Activated CD8-positive, alpha-beta memory T cell treated with anti-CD3 and anti-CD28 coated beads for 4 hours (primary cell): ENCODE measurements around the gene LPCAT4.
A peak's percentile ranks its signal among the peaks of the same experiment; 100 is the strongest.

ENCODE experiments used
- DNase-seq, 2 donors: peaks; one replicate each; pipeline ENCODE4 v3.0.0-alpha.2; 2020; ENCODE audit warnings: low read depth in 2 of 2

The LPCAT4 gene

DNA sequence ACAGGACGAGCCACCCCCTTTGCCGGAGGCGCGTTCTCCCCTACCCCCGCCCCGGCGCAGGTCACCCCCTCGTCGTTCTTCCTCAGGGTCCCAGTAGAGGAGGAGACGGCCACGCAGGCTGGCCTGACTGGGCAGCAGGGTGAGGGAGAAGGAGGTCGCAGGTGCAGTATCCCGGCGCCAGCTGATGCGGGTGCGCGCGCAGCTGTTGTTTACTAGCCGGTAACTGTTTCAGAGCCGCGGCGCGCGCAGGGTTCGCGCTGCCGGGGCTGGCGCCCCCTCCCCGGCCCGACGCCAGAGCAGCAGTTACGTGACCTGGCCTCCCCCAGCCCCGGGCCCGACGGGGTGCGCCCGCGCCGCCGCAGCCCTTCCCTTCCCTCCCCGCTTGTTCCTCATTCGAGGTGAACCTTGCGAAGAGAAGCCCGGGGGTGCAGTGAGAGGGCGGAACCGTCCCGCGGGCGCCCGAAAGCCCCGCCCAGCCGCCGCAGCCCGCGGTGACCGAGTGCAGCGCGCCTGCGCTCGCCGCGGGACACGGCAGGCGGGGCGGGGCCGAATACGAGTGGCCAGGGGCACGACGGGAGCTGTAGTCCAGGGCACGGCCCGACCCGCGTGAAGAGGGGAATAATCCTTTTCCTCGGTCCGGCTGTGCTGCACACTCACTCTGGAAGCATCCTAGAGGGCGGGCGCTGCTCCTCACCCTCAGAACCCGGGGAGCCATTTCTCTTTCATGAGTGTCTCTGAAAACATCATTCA, 29.3 kb downstream of the LPCAT4 start, which contains the start of gene SLC12A6:
SLC12A6 (minus strand) TSS at position 225 of the 750 bp plus-strand sequence. CDS start 1,101 bp downstream, outside the sequence.
- DNase-seq: peak; percentile 77 to 82

DNA sequence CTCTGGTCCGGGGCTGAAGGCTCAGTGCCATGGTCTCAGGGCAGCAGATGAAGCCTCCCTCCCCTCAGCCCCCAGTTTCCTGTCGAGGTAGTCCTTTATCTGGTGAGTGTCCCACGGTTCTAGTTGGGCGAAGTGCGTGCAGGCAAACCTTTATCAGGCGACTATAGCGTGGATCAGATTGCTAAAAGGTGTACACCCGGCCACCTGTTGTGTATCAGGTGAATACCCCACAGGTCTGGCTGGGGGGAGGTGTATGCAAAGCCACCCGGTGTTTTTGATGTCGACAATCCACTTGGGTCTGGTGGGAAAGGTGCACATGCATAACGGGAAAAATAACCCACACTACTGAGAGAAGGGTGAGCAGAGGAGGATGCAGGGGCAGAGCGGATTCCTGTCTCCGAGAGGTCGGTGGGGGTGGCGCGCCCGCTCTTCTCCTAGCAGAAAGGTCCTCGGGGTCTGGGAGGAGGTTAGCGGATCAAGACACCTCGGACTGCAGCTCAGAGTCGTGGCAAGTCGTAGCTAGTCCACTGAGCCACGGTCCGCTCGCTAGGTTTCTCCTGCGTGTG, 29.9 kb downstream of the LPCAT4 start:
- DNase-seq: no peak

DNA sequence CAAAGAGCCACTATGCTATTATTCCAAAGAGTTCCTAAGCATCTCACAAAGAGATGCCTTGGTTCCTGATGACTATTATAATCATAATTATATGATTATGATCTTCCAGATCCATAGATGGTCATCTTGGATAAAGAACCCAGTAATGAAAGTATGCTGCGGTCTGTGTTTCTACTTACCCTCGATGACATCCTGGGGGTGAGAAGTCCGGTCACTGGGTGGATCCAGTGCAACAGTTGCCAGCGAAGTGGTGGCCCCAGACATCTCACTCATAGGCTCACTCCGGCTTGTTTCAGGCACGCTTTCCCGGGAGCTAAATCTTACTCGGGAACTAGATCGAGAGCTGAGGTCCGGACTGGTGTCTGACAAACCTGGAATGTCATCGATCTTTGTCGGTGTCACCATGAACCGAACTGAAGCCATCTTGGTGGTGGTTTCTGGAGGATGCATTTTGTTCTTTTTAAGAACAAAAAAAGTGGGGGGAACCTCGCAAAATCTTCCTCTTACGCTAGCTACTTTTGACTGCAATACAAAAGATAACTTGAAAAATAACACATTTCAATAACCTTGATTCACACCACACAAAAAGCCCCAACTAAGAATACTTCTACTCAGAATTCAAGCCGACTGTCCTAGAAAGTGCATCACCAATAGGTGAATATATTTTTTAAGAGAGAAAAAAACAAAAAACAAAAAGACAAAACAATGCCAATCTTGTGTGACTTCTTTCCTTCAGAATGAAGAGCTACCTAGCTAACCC, 30.6 kb downstream of the LPCAT4 start:
- no peak for DNase-seq

DNA sequence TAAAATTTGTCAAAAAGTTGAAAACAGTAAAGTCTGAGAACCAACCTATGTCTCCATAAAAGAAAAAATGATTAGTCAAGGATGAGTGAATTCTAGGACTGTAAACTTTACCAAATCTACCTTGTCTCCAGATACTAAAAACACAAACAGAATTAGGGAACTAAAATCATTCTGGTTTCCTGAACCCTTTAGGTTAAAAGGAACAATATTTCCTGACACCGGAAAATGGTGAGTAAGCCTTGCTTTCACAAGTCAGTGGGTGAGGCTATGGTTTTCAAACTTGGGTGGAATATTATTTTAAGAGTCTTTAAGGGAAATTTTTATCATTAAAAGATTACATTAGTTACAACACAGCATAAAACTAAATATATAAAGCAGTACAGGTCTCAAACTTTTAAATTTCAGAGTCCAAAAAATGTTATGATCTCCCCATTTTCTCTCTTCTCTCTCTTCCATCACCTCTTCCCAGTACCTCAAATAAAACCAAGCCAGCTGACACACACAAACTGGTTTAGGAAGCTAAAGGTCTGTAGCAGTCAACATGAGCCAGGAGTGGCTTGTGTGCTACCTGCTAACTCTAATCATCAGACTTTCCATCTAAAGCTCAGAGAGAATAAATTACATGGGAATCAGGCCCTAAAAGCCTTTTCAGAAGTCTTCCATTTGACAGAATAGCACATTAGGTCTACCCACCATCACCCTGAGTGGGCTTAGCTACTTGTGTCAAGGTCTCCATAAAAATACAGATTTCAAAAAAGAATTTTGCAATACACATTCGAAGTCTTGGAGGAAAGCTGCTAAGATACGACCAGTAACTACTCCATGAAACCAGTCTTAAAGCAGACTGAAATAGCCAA, 31.6 kb downstream of the LPCAT4 start:
- no peak for DNase-seq

DNA sequence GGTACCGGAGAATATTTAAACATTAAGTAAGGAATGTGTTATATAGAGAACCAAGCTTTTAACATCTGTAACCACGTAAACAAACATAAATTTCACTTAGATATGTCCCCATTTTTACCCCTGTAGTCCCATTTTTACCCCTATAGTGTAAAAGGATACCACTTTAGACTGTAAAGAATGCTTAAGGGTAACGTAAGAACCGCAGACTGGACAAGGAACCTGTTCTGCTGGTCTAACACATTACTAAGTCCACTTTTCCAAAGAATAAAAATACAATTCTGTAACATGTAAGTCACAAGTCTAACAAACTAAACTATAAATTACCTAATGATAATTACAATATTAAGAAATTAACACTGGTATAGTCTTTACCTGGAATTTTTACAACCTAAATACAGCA, 32.3 kb downstream of the LPCAT4 start:
- DNase-seq: no peak

DNA sequence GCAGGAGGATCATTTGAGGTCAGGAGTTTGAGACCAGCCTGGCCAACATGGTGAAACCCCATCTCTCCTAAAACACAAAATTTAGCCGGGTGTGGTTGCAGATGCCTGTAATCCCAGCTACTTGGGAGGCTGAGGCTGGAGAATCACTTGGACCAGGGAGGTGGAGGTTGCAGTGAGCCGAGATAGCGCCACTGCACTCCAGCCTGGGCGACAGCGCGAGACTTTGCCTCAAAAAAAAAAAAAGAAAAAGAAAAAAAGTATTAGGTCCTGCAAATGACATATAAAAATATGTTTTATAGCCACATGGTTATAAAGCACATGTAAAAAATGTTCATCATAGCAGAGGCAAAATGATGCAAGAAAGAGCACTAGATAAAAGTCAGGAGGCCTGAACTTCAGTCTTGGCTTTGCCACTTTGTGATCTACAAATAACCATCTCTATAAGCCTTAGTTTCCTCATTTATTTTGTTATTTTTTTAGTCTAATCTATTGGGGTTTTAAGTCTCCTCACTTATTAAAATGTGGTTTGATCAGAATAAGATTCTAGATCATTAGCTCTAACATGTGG, 34.4 kb downstream of the LPCAT4 start:
- DNase-seq: no peak

DNA sequence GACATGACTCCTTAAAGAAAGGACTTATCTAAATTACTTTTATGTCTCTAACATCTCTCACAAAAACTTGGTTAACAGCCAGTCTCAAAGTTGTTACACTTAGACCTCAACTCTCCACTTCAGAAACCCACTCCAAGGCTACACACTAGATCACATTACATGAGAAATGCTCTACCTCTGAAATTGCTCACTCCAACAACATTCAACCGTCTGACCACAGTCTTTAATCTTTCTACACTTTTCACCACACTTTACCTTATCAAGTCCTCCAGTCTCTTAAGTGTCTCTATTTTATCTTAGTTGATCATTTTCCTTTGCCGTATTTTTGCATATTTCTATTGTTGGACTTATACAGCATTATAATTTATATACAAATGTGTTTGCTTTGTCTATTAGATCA, 35.2 kb downstream of the LPCAT4 start:
- DNase-seq: no peak

DNA sequence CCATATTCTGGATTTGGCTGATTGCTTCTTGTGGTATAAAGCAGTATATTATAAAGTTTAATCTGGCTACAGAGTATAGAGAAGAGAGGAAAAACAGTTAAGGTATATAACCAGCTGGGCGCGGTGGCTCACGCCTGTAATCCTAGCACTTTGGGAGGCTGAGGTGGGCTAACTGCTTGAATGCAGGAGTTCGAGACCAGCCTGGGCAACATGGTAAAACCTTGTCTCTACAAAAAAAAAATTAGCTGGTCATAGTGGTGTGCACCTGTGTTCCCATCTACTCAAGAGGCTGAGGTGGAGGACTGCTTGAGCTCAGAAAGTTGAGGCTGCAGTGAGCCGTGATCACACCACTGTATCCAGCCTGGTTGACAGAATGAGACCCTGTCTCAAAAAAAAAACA, 36.7 kb downstream of the LPCAT4 start:
- DNase-seq: no peak

DNA sequence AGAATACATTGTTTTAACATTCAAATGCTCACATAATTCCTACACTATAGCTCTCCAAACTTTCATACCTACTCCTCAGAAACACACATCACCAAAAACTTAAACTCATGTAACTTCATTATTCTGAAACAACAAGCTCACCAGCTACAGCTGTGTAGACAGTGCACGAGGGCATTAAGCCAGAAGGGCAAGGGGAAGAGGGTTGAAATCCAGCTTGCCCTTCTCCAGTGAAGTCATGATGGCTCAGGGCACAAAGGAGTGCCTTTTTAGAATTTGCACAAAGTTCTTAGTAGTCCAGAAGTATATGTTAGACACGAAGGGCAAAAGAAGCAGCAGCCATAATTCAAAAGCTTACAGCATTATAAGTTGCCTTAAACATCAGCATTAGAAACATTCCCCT, 38.0 kb downstream of the LPCAT4 start:
- no peak for DNase-seq

DNA sequence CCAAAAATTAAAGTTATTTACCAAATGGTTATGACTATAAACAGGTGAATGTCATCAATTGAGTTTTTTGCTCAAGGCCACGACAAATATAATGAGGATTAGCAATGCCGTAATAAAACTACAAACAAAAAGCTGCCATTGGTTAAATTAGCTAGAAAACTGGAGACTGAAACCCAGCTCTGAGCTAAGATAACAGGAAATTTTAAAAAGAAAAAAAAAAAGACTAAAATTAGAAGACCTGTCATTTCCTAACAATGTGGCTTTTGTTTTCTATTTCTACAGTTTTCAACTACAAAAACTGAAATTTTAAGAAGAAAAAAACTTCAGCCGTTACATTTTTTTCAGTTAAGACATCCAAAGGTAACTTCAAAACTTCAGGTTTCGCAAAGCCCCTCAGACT, 39.1 kb downstream of the LPCAT4 start:
- DNase-seq: no peak

DNA sequence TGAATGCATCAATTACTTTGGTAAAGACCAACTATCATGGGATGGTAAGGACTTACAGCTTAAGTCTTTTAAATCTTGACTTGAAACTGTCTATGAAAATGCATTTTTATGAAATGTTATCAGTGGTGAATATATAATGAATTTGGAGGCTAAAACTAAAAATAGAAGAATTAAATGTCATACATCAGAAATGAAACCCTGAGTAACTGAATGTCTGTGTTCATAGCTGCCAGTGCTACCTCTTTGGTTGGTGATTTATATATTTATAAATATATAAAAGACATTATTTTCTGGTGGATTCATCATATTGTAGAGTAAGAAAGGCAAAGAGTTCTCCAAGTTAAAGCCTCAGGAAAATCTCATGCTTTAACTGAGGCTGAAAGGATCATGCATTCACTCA, 41.6 kb downstream of the LPCAT4 start:
- DNase-seq: no peak

DNA sequence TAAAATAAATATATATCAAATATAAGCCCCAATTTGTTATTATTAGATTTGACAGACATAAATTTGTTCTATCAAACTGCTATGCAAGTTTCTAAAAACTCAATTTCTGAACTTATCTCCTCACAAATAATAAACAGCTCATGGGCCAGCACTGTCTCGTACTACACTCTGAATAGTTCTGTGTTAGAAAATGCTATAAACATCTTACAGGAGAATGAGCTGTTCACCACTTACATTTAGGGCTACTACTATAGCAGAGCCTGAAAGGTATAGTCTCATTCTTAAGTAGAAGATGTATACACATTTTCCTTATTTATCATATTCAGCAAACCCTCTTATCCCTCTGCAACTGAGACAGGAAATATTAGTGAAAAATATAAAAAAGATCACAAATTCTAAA, 42.1 kb downstream of the LPCAT4 start:
- DNase-seq: no peak

DNA sequence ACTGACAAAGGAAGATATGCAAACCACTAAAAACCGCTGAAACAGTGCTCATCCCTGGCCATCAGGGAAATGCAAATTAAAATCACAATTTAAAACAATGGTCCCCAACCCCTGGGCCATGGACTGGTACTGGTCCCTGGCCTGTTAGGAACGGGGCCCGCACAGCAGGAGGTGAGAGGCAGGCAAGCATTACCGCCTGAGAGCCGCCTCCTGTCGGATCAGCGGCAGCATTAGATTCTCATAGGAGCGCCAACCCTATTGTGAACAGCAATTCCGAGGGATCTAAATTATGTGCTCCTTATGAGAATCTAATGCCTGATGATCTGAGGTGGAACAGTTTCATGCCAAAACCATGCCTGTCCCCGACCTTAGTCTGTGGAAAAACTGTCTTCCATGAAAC, 43.8 kb downstream of the LPCAT4 start:
- DNase-seq: no peak

DNA sequence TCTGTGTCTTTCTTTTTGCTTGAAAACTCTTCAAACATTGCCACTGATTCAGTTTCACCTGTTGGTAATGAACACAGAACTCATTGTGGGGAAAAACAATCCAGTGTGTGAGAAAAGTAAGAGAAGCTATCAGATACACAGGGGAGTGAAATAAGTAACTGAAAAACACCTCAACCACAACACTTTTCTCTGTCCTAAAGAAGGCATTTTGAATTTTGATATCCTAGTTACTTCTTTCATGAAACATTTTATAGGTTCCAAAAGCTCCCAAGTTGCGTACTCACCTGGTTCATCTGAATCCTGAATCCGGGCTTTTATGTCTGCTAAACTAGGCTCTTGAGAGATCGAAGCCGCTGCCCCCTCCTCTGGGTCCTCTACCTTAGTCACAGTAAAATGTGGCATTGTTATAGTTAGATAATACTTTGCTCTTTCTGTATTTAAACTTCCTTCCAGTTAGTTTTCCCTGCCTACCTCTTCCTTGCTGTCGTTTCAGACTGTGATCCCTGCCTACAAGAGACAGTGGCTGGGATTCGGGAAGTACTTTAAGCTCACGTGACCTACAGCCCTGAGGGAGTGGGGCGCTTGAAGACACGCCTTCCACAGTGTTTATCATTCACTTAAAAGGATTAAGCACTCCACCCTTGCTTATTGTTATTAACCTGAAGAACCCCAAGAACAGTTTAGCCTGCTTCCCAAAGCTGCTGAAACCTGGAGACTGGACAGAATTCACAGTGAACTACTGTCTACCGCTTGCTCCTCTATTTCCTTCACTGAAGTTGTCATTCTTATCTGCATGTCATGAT, 48.5 kb downstream of the LPCAT4 start:
- no peak for DNase-seq

DNA sequence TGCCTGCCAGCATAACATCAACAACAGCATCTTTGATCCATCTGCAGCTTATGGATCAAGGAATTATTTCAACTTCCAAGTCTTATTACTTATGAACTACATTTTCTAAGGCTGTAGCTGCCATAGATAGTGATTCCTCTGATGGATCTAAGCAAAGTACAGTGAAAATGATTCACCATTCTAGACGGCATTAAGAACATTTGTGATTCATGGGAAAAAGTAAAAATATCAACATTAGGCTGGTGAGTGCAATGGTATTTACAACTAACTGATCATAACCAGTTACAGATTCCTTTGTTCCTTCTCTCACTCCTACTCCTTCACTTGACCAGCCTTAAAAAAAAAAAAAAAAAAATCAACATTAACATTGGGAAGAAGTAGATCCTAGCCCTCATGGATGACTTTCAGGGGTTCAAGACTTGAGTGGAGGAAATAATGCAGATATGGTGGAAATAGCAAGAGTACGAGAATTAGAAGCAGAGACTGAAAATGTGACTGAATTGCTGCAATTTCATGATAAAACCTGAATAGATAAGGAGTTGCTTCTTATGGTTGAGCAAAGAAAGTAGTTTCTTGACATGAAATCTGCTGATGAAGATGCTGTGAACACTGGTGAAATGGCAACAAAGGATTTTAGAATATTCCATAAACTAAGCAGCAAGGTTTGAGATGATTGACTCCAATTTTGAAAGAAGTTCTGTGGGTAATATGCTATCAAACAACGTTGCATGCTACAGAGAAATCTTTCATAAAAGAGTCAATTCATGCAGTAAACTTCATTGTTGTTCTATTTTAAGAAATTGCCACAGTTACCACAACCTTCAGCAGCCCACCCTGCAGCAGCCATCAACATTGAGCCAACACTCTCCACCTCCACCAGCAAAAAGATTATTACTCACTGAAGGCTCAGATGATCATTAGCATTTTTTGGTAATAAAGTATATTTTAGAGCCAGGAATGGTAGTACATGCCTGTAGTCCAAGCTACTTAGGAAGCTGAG, 52.2 kb downstream of the LPCAT4 start:
- DNase-seq: no peak

DNA sequence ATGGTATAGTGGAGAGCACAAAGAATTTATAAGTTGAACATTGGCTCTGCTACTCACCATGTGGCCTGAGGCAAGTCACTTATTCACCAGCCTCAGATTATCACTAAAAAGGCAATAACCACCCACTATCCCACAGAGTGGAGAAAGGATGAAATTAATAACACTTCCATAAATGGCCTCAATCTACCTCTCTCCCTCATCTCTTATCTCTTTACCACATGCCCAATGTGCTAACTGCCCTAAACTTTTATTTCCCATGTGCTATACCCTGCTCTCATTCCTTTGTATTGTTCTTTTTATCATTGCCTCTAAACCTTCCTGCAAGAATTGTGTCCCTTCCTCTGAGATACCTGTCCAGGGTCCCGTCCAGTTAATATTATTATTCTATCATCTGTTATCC, 55.4 kb downstream of the LPCAT4 start:
- DNase-seq: no peak
